Measurements from ENCODE around the gene PHF21A. TPM values are rescaled to one million over a fixed set of nuclear protein-coding genes. Genes with fewer than 3 reads are reported as not detected.
A peak's percentile ranks its signal among the peaks of the same experiment; 100 is the strongest.
"Not testable (repeated sequence)": the region's sequence is repeated elsewhere in the genome, so short reads cannot be mapped to it uniquely, and the experiment has no call there.

PHF21A gene
- total RNA-seq, 8 experiments from 2014 or later = 10.5 to 40.2 (median 28.6) TPM

DNA sequence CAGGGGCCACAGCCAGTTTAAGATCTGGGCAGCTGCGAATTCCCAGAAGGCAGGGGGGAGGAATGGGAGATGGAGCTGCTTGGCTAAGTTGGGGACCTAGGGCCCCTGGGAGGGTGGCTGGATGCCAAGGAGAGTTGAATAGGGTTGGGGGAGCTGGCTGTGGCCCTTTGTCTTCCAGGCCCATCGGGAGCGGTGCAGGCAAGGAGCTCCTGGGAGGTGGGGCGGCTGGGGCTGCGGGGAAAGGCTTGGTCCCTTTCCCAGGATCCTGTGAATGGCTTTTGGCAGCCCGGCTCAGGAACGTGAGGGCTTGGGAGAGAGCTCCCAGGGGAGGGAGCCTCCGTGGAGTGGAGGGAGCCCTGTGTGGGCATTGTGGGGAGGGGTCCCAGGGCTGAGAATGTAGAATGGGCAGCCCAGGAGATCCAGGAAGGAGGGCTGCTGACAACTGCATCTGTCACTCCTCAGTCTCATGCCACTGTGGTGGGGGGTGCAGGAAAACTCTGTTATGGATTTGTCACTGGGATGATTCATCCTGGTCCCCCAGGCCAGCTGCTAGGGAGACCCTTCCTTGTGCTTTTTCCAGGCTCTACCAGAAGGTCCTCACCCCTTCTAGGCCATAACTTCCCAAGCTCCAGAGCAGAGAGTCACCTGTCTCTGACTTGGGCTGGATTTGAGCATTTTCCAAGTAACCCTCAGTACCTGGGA lies 220.2 kb downstream of the PHF21A start:
- Histone ChIP-seq H3K27ac (no peak overlapping the region), H3K4me1 (replicated peaks in 1 of 2) (peaks cover 22 to 32% of the 10 kb centered on the region in 2 donors), H3K4me3 (peak overlapping the region; percentile 34 to 72 (median 48))
- 0 to 40% (median 14%) methylated on average over 1 to 2 of the region's 8 CpGs; no CpG with 5 or more reads in 7 of the 10 experiments for WGBS, 10 experiments
- in situ Hi-C loops (cut with MboI; ENCODE audit: low pct_unique_long_range_greater_than_20kb in 2 of 9, low sequenced_read_pairs in 9 of 9, unreplicated experiment in 9 of 9) = no loop called here
- ATAC-seq (replicated peaks in 6 of 8) = no peak

DNA sequence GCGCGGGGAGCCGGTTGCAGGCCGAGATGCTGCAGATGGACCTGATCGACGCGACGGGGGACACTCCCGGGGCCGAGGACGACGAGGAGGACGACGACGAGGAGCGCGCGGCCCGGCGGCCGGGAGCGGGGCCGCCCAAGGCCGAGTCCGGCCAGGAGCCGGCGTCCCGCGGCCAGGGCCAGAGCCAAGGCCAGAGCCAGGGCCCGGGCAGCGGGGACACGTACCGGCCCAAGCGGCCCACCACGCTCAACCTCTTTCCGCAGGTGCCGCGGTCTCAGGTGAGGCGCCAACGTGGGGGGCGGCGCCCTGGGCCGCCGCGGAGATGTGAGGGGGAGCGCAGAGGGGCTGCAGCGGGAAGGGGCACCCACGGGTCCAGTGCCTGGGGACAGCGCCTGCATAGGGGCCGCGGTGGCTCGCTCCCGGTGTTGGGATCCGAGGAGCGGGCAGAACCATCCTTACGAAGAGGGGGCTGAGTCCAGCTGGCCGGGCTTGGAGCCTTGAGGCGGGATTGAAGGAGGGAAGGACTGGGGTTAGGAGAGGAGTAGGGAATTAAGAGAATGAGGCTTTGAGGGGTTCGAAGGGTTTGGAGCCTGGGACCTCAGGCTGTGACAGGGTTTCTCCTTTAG lies 221.0 kb downstream of the PHF21A start:
- peak in 6 of 8 experiments; percentile 0 to 31 (median 1) for ATAC-seq (replicated peaks in 6 of 8)
- 0 to 6% (median 0%) methylated on average over 1 to 5 of the region's 59 CpGs; no CpG with 5 or more reads in 6 of the 10 experiments for whole genome bisulfite sequencing, 10 experiments
- Histone ChIP-seq H3K27ac (peak overlapping the region; percentile 80 to 81), H3K4me3 (peak overlapping the region; percentile 34 to 72 (median 48)), H3K4me1 (replicated peaks in 1 of 2) (peaks cover 29 to 38% of the 10 kb centered on the region in 2 donors)
- in situ Hi-C loops (cut with MboI; ENCODE audit: low pct_unique_long_range_greater_than_20kb in 2 of 9, low sequenced_read_pairs in 9 of 9, unreplicated experiment in 9 of 9) = not testable (repeated sequence)

DNA sequence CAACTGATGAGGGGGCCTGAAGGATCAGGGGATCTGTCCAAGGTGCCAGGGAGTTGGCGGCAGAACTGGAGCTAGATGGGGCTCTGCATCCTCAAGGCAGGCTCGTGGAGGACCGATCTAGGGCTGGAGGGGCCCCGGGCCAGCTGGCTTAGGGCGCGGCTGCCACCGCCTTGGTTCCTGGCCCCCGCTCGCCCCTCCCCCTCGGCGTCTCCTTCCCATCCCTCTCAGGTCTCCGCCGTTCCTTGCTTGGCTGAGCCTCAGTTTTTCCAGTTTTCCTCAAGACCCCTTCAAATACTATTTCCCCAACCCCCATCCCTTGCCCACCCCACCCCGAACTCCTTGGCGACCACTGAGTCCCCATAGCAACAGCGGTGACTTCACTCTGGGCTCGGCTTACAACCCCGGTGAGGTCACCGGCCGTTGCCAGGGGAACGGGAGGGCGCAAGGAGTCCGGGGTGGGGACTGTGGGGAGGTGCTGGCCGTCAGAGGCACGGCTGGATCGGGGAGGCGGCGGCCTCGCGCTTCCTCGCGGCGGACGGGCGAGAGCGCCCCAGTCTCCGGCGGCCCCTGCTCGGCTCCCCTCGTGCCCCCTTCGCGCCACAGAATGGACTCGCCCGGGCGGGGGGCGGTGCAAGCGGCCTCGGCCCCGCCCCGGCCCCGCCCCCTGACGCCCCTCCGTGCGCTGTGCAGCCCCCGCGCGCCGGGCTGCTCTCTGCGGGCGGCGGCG lies 221.6 kb downstream of the PHF21A start:
- H3K27ac ChIP-seq = peak overlapping the region; percentile 80 to 81
- in situ Hi-C loops (cut with MboI; ENCODE audit: low pct_unique_long_range_greater_than_20kb in 2 of 9, low sequenced_read_pairs in 9 of 9, unreplicated experiment in 9 of 9) = loop anchor here in 1 of 9 experiments (25.0 kb wide), 1 partner anchor 413 kb away; no protein-coding TSS in a partner anchor
- H3K4me3 ChIP-seq = peak overlapping the region; percentile 34 to 72 (median 48)
- peak; percentile 87 to 95 (median 91) for ATAC-seq (replicated peaks in 6 of 8)
- peaks cover 30 to 38% of the 10 kb centered on the region in 2 donors for H3K4me1 ChIP-seq (replicated peaks in 1 of 2)
- 0% methylated on average over 2 of the region's 62 CpGs; no CpG with 5 or more reads in 9 of the 10 experiments for WGBS, 10 experiments

DNA sequence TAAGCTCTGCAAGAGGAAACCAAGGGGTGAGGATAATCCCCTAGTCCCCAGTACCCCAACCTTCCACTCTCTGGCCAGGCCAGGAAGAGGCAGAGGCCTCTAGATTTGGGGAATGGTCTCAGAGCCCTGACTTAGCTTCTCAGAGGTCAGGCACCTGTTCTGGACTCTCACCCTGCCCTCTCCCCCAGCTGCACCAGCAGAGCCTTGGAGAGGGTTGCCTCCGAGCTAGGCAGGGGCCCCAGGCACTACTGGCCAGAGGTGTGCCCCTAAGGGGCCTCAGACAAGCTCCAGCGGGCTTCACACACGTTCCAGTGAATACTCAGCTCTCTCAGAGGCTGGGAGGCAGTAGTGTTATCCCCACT lies 222.2 kb downstream of the PHF21A start:
- Histone ChIP-seq H3K4me3 (peak overlapping the region; percentile 34 to 72 (median 48)), H3K4me1 (replicated peaks in 1 of 2) (peaks cover 30 to 38% of the 10 kb centered on the region in 2 donors), H3K27ac (peak overlapping the region; percentile 80 to 81)
- 0% methylated on average over 1 of the region's 3 CpGs; no CpG with 5 or more reads in 9 of the 10 experiments for WGBS, 10 experiments
- in situ Hi-C loops (cut with MboI; ENCODE audit: low pct_unique_long_range_greater_than_20kb in 2 of 9, low sequenced_read_pairs in 9 of 9, unreplicated experiment in 9 of 9) = loop anchor here in 1 of 9 experiments (25.0 kb wide), 1 partner anchor 413 kb away; no protein-coding TSS in a partner anchor
- no peak for ATAC-seq (replicated peaks in 6 of 8)

DNA sequence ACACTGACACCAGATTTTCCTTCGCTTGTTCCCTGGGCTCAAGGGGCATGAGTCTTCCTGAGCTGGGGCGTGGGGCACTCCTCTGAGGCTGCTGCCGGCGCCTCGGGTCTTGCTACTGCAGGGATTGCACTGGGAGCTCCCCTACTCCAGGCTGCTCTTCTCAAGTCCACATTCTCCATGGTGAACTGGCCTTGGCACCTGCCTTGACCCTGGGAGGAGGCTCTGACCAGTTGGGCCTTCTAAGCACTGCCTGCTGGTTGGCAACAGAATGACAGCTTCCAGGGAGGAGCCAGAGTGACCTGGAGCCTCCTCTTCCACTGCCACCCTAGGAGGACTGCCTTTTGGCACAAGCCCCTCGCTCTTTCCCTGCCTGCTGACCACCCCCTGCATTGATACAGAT lies 223.7 kb downstream of the PHF21A start:
- Histone ChIP-seq H3K27ac (no peak overlapping the region), H3K4me3 (no peak overlapping the region), H3K4me1 (replicated peaks in 1 of 2) (peaks cover 38 to 39% of the 10 kb centered on the region in 2 donors)
- ATAC-seq (replicated peaks in 6 of 8) = no peak
- WGBS, 10 experiments = 81 to 100% (median 100%) methylated on average over 1 to 5 of the region's 6 CpGs; no CpG with 5 or more reads in 7 of the 10 experiments
- in situ Hi-C loops (cut with MboI; ENCODE audit: low pct_unique_long_range_greater_than_20kb in 2 of 9, low sequenced_read_pairs in 9 of 9, unreplicated experiment in 9 of 9) = loop anchor here in 1 of 9 experiments (25.0 kb wide), 1 partner anchor 415 kb away; no protein-coding TSS in a partner anchor

DNA sequence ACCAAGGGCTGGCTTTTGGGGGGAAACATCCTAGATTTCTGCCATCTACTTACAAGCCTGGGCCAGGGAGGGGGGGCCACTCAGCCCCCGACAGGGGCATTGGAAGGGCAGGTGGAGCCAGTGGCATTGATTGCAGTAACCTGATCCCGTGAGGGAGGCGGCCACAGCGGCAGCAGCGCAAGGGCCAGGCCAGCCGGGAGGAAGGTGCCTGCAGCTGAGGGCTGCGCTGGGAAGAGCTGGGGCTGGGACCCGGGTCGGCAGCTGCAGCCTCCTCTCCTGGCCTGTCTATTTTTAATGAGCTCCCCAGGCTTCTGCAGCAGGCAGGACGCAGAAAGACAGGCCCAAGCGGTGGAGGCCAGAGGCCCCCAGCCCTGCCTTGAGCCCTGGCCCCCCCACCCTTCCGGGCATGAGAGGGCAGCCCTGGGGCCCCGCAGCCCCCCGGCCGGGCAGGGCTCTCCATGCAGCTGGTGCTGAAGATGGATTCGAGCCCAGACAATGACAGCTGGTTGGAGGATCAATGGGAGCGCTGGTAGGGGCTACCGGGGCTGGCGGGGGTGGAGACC lies 224.8 kb downstream of the PHF21A start:
- peak overlapping the region; percentile 72 to 81 for H3K27ac ChIP-seq

DNA sequence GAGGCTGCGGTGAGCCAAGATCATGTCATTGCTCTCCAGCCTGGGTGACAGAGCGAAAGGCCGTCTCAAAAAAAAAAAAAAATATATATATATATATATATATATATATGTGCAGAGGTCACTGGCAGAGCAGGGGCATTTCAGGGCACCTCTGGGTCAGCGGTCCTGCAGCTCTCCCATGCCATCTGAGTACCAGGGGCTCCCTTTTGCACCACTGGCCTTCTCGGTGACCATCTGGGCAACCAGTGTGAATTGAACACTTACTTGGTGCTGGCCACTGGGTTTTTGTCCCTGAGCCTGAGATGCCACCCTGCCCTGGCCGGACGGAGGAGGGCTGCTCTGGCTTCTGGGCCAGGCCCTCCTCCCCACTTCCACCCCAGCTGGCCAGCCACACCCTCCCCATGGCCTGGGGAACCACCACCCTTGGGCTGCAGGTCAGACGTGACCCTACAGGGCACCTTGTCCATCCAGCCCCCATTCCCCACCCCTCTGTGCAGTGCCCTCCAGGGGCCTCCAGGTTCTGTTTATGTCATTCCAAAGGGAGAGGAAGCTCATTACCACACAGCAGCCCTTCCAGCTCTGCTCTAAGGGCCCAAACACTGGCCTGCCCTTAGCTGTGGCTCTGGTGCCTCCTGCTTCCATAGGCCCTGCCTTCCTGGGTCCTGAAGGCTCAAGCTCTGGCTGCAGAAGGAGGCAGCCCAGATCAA lies 225.5 kb downstream of the PHF21A start:
- peak overlapping the region in 4 of 5 donors; percentile 29 to 41 (median 34) for H3K4me3 ChIP-seq
- H3K27ac ChIP-seq = peak overlapping the region; percentile 72 to 81
- peaks cover 27 to 32% of the 10 kb centered on the region in 2 donors for H3K4me1 ChIP-seq (replicated peaks in 1 of 2)
- WGBS, 10 experiments = 83 to 100% (median 90%) methylated on average over 1 to 3 of the region's 8 CpGs; no CpG with 5 or more reads in 5 of the 10 experiments
- in situ Hi-C loops (cut with MboI; ENCODE audit: low pct_unique_long_range_greater_than_20kb in 2 of 9, low sequenced_read_pairs in 9 of 9, unreplicated experiment in 9 of 9) = loop anchor here in 1 of 9 experiments (25.0 kb wide), 1 partner anchor 417 kb away; no protein-coding TSS in a partner anchor
- ATAC-seq (replicated peaks in 6 of 8) = no peak

More for the DNA sequence above, 224.8 kb downstream of the PHF21A start:
- WGBS, 10 experiments = no CpG with 5 or more reads among the region's 19 CpGs
- Histone ChIP-seq H3K4me3 (peak overlapping the region; percentile 29 to 41 (median 34)), H3K4me1 (replicated peaks in 1 of 2) (peaks cover 34 to 37% of the 10 kb centered on the region in 2 donors)
- in situ Hi-C loops (cut with MboI; ENCODE audit: low pct_unique_long_range_greater_than_20kb in 2 of 9, low sequenced_read_pairs in 9 of 9, unreplicated experiment in 9 of 9) = loop anchor here in 1 of 9 experiments (25.0 kb wide), 1 partner anchor 416 kb away; no protein-coding TSS in a partner anchor
- ATAC-seq (replicated peaks in 6 of 8) = peak in 7 of 8 experiments; percentile 2 to 31 (median 17)

DNA sequence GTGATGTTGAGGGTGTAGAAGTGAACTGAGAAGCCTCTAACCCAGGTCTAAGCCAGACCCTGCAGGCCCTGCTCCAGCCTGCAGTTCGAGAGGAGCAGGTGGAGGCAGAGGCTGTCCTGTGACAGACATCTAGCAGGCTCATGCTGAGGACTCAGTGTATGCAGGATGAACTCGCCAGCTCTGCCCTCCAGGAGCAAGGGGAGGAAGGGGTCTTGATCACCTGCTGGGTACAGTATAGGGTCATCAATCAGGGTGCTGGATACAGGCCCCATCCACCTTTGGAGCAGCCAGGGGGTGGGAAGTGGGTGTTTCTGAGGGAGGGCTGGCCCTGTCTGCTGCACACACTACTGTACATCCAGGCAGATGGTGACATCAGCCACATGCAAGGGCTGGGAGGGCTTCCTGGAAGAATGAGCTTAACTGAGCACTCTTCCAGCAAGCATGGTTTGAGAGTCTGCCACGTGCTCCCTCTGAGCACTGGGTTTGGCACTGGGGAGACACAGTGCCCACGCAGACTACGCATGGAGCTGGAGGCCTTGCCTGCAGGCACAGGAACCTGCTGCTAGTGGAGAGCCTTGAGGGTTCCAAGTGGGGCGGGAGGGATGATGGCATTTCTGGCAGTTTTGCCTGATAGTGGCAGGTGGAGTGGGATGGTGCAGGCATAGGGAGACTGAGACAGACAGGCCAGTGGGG lies 226.6 kb downstream of the PHF21A start:
- WGBS, 10 experiments = 60 to 100% (median 100%) methylated on average over 1 to 2 of the region's 6 CpGs; no CpG with 5 or more reads in 7 of the 10 experiments
- H3K27ac ChIP-seq = peak overlapping the region in 1 of 2 donors; percentile 2
- ATAC-seq (replicated peaks in 6 of 8) = peak in 4 of 8 experiments; percentile 0 to 23 (median 9)
- peaks cover 27 to 32% of the 10 kb centered on the region in 2 donors for H3K4me1 ChIP-seq (replicated peaks in 1 of 2)
- in situ Hi-C loops (cut with MboI; ENCODE audit: low pct_unique_long_range_greater_than_20kb in 2 of 9, low sequenced_read_pairs in 9 of 9, unreplicated experiment in 9 of 9) = loop anchor here in 1 of 9 experiments (25.0 kb wide), 1 partner anchor 418 kb away; no protein-coding TSS in a partner anchor
- no peak overlapping the region for H3K4me3 ChIP-seq

DNA sequence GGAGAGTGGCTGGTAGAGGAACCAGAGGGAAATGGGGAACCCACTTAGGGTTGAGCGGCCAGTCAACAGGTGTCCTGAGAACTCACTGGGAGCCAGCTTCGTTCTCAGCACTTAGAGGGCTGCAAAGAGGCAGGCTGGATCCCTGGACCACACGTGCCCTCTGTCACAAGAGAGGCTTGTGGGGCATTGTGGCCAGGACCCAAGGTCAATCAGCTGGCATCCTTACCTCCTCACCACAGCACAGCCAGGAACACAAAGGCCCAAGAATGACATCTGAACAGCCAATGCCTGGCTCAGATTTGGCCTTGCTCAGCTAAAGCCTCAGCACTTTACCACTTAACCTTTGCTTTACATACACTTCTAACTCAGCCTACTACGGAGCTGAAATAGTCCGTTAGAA lies 228.4 kb downstream of the PHF21A start:
- in situ Hi-C loops (cut with MboI; ENCODE audit: low pct_unique_long_range_greater_than_20kb in 2 of 9, low sequenced_read_pairs in 9 of 9, unreplicated experiment in 9 of 9) = loop anchor here in 1 of 9 experiments (25.0 kb wide), 1 partner anchor 419 kb away; no protein-coding TSS in a partner anchor
- no peak for ATAC-seq (replicated peaks in 6 of 8)
- WGBS, 10 experiments = 0 to 80% (median 55%) methylated on average over 1 to 2 of the region's 5 CpGs; no CpG with 5 or more reads in 5 of the 10 experiments
- Histone ChIP-seq H3K27ac (no peak overlapping the region), H3K4me3 (no peak overlapping the region), H3K4me1 (replicated peaks in 1 of 2) (peaks cover 17 to 21% of the 10 kb centered on the region in 2 donors)

DNA sequence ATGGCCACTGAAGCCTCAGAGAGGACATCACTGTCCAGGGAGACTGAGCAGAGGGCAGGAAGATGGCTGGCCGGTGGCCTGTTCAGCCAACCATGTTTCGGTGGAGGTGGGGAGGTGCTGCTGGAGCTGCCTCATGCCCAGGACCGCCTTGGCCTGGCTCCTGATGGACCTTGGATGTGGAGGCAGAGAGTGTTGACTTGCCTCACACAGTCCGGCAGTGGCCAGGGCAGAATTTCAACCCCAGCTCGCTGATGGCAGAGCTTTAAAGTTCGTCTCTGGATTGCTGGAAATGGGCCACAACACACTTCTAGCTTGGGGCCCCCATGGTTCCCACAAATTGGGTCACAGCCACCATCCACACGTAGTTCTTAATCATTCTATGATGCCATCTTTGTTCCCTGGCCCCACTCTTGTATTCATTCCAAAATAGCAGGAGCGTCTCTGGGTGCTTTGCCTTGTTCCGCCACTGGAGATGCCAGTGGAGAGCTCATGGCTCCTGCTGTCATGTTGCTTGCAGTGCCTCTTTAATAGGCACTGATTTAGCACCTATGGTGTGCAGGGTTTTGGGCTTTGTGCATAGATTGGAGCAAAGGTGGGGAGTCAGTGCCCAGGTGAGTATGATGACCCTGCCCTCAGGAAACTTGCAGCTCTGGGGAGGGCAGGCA lies 230.2 kb downstream of the PHF21A start:
- Histone ChIP-seq H3K4me1 (replicated peaks in 1 of 2) (peaks cover 12 to 17% of the 10 kb centered on the region in 2 donors), H3K4me3 (no peak overlapping the region), H3K27ac (no peak overlapping the region)
- in situ Hi-C loops (cut with MboI; ENCODE audit: low pct_unique_long_range_greater_than_20kb in 2 of 9, low sequenced_read_pairs in 9 of 9, unreplicated experiment in 9 of 9) = loop anchor here in 1 of 9 experiments (25.0 kb wide), 1 partner anchor 421 kb away; no protein-coding TSS in a partner anchor
- WGBS, 10 experiments = 69 to 100% (median 83%) methylated on average over 1 to 4 of the region's 9 CpGs; no CpG with 5 or more reads in 5 of the 10 experiments
- ATAC-seq (replicated peaks in 6 of 8) = peak in 1 of 8 experiments; percentile 49

DNA sequence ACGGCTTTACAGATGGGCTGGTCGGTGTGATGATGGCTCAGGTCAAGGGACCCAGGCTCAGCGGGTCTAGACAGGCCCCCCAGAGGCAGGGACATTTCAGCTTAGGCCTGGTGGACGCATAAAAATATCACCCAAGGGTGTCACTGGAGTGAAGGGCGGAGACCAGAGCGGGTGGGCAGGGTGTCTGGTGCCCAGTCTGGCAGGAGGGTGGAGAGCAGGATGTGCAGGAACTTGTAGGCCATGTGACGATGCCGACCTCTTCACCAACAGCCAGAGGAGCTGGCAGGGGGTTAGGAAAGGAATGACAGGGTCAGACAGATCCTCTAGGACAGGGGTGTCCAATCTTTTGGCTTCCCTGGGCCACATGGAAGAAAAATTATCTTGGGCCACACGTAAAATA lies 231.3 kb downstream of the PHF21A start:
- Histone ChIP-seq H3K27ac (no peak overlapping the region), H3K4me3 (no peak overlapping the region), H3K4me1 (replicated peaks in 1 of 2) (peaks cover 8 to 9% of the 10 kb centered on the region in 2 donors)
- ATAC-seq (replicated peaks in 6 of 8) = no peak
- 40 to 100% (median 80%) methylated on average over 1 to 7 of the region's 9 CpGs; no CpG with 5 or more reads in 2 of the 10 experiments for WGBS, 10 experiments
- in situ Hi-C loops (cut with MboI; ENCODE audit: low pct_unique_long_range_greater_than_20kb in 2 of 9, low sequenced_read_pairs in 9 of 9, unreplicated experiment in 9 of 9) = loop anchor here in 1 of 9 experiments (25.0 kb wide), 1 partner anchor 422 kb away; no protein-coding TSS in a partner anchor

All from motor neuron (in vitro differentiated cells).